Measurements from ENCODE around the gene DNAAF1.

The DNAAF1 gene

GRCh38 chr16:84159007-84159406, 13.9 kb downstream of the DNAAF1 start:
- H3F3A ChIP-seq (ENCODE audit: control insufficient read depth, insufficient read depth), result no peaks in the 10 kb centered on the region
- H3K4me1 ChIP-seq (ENCODE audit: control insufficient read depth, low read length), result no peaks in the 10 kb centered on the region

GRCh38 chr16:84159800-84160199, 14.7 kb downstream of the DNAAF1 start:
- TF ChIP-seq EZH2phosphoT487 (IDR thresholded peaks at IDR 0.05; ENCODE audit: borderline replicate concordance, low read length), result no peak
- TF ChIP-seq CTCF (IDR thresholded peaks at IDR 0.05; ENCODE audit: low read depth, low read length, poor library complexity, severe bottlenecking), result no peak
- Histone ChIP-seq H3K27ac (ENCODE audit: low read depth, low read length) (no peak overlapping the region), H3K9me3 (ENCODE audit: control insufficient read depth, insufficient read depth, low read length) (no peaks in the 10 kb centered on the region), H3K4me3 (ENCODE audit: low read length) (no peak overlapping the region), H3F3A (ENCODE audit: control insufficient read depth, insufficient read depth) (no peaks in the 10 kb centered on the region), H3K4me2 (ENCODE audit: low read length) (no peak overlapping the region), H3K27me3 (ENCODE audit: control insufficient read depth, low read length) (peaks cover 33% of the 10 kb centered on the region), H3K4me1 (ENCODE audit: control insufficient read depth, low read length) (no peaks in the 10 kb centered on the region), H3K36me3 (ENCODE audit: control insufficient read depth, low read length) (no peaks in the 10 kb centered on the region), H4K20me1 (ENCODE audit: control insufficient read depth, insufficient read depth, low read depth, low read length) (no peaks in the 10 kb centered on the region), H3K79me2 (ENCODE audit: control insufficient read depth, low read length) (no peaks in the 10 kb centered on the region), H3K9me2 (replicated peaks; ENCODE audit: control insufficient read depth, low read length) (no peaks in the 10 kb centered on the region)

More at GRCh38 chr16:84159007-84159406, 13.9 kb downstream of the DNAAF1 start:
- Histone ChIP-seq H3K27ac (ENCODE audit: low read depth, low read length) (no peak overlapping the region), H3K36me3 (ENCODE audit: control insufficient read depth, low read length) (no peaks in the 10 kb centered on the region), H3K4me3 (ENCODE audit: low read length) (no peak overlapping the region), H3K27me3 (ENCODE audit: control insufficient read depth, low read length) (peaks cover 33% of the 10 kb centered on the region), H3K9me2 (replicated peaks; ENCODE audit: control insufficient read depth, low read length) (no peaks in the 10 kb centered on the region), H4K20me1 (ENCODE audit: control insufficient read depth, insufficient read depth, low read depth, low read length) (no peaks in the 10 kb centered on the region), H3K79me2 (ENCODE audit: control insufficient read depth, low read length) (no peaks in the 10 kb centered on the region), H3K9me3 (ENCODE audit: control insufficient read depth, insufficient read depth, low read length) (no peaks in the 10 kb centered on the region), H3K4me2 (ENCODE audit: low read length) (no peak overlapping the region)
- TF ChIP-seq EZH2phosphoT487 (IDR thresholded peaks at IDR 0.05; ENCODE audit: borderline replicate concordance, low read length), result no peak
- TF ChIP-seq CTCF (IDR thresholded peaks at IDR 0.05; ENCODE audit: low read depth, low read length, poor library complexity, severe bottlenecking), result no peak

- TF ChIP-seq CTCF (IDR thresholded peaks at IDR 0.05; ENCODE audit: low read depth, low read length, poor library complexity, severe bottlenecking) (no peak), EZH2phosphoT487 (IDR thresholded peaks at IDR 0.05; ENCODE audit: borderline replicate concordance, low read length) (no peak)
- no peak overlapping the region for H3K4me3 ChIP-seq (ENCODE audit: low read length)
- H3K9me2 ChIP-seq (replicated peaks; ENCODE audit: control insufficient read depth, low read length), result no peaks in the 10 kb centered on the region
- no peaks in the 10 kb centered on the region for H3K9me3 ChIP-seq (ENCODE audit: control insufficient read depth, insufficient read depth, low read length)
- no peak overlapping the region for H3K4me2 ChIP-seq (ENCODE audit: low read length)
- no peaks in the 10 kb centered on the region for H3F3A ChIP-seq (ENCODE audit: control insufficient read depth, insufficient read depth)
- no peaks in the 10 kb centered on the region for H3K36me3 ChIP-seq (ENCODE audit: control insufficient read depth, low read length)
- H4K20me1 ChIP-seq (ENCODE audit: control insufficient read depth, insufficient read depth, low read depth, low read length), result no peaks in the 10 kb centered on the region
- no peak overlapping the region for H3K27ac ChIP-seq (ENCODE audit: low read depth, low read length)
- no peaks in the 10 kb centered on the region for H3K79me2 ChIP-seq (ENCODE audit: control insufficient read depth, low read length)
- H3K27me3 ChIP-seq (ENCODE audit: control insufficient read depth, low read length), result peaks cover 33% of the 10 kb centered on the region
- H3K4me1 ChIP-seq (ENCODE audit: control insufficient read depth, low read length), result no peaks in the 10 kb centered on the region
These were observed 15.9 kb downstream of the DNAAF1 start for GRCh38 chr16:84161037-84161436.

GRCh38 chr16:84161801-84162200, 16.7 kb downstream of the DNAAF1 start:
- Histone ChIP-seq H3F3A (ENCODE audit: control insufficient read depth, insufficient read depth) (no peaks in the 10 kb centered on the region), H3K79me2 (ENCODE audit: control insufficient read depth, low read length) (no peaks in the 10 kb centered on the region), H3K4me2 (ENCODE audit: low read length) (no peak overlapping the region), H3K27ac (ENCODE audit: low read depth, low read length) (no peak overlapping the region), H3K4me3 (ENCODE audit: low read length) (no peak overlapping the region), H3K9me2 (replicated peaks; ENCODE audit: control insufficient read depth, low read length) (no peaks in the 10 kb centered on the region), H3K27me3 (ENCODE audit: control insufficient read depth, low read length) (peaks cover 28% of the 10 kb centered on the region), H3K9me3 (ENCODE audit: control insufficient read depth, insufficient read depth, low read length) (no peaks in the 10 kb centered on the region), H3K4me1 (ENCODE audit: control insufficient read depth, low read length) (no peaks in the 10 kb centered on the region), H3K36me3 (ENCODE audit: control insufficient read depth, low read length) (no peaks in the 10 kb centered on the region), H4K20me1 (ENCODE audit: control insufficient read depth, insufficient read depth, low read depth, low read length) (no peaks in the 10 kb centered on the region)
- TF ChIP-seq EZH2phosphoT487 (IDR thresholded peaks at IDR 0.05; ENCODE audit: borderline replicate concordance, low read length), result no peak
- no peak for TF ChIP-seq CTCF (IDR thresholded peaks at IDR 0.05; ENCODE audit: low read depth, low read length, poor library complexity, severe bottlenecking)
